CD4-positive, alpha-beta T cell (primary cell): ENCODE results near the gene MTHFD1L. TPM values are rescaled to one million over a fixed set of nuclear protein-coding genes. Genes with fewer than 3 reads are reported as not detected.

Experiments used
- ATAC-seq: fragments of 200-7000 bp; cut with Tn5 transposase; one replicate; pipeline ENCODE4 v1.10.0; 2022; ENCODE audit warnings: mild to moderate bottlenecking; ENCODE audit not compliant: poor library complexity
- CTCF ChIA-PET: fragments of 350-600 bp; sonication (Branson Sonifier 250); formaldehyde crosslinking; loops from one replicate; lab custom pipeline; 2021; ENCODE audit warnings: antibody characterized with exemption, inconsistent platforms; lab: Charles Lee
- POLR2A ChIA-PET: fragments of 350-600 bp; sonication (Branson Sonifier 250); formaldehyde crosslinking; loops from one replicate; lab custom pipeline; 2021; ENCODE audit warnings: antibody characterized with exemption, inconsistent platforms; lab: Charles Lee
- DNase-seq, 14 experiments: peaks; one replicate each; pipeline ENCODE4 v3.0.0-alpha.2; 2013 to 2020; ENCODE audit warnings: mixed read lengths in 2 of 14
- H3K27ac ChIP-seq, 2 donors: one replicate each; pipeline versions ENCODE4 v1.5.1 to v1.7.0; 2013; ENCODE audit warnings: low read length in 2 of 2, low read depth in 1 of 2, mild to moderate bottlenecking in 1 of 2
- H3K27me3 ChIP-seq, 2 experiments: 1 replicate in 1 of 2; 2 replicates in 1 of 2; pipeline versions ENCODE4 v1.6.1 to v1.7.0; 2013; ENCODE audit warnings: low read length in 2 of 2, control low read depth in 1 of 2, mild to moderate bottlenecking in 1 of 2, moderate library complexity in 1 of 2; ENCODE audit not compliant: insufficient read depth in 2 of 2, control insufficient read depth in 1 of 2
- H3K36me3 ChIP-seq: one replicate; pipeline ENCODE4 v1.6.1; 2013; ENCODE audit warnings: low read length, control low read depth; ENCODE audit not compliant: insufficient read depth
- H3K4me1 ChIP-seq: one replicate; pipeline ENCODE4 v1.6.1; 2013; ENCODE audit warnings: low read length, control low read depth; ENCODE audit not compliant: insufficient read depth
- H3K4me3 ChIP-seq: one replicate; pipeline ENCODE4 v1.5.1; 2013; ENCODE audit warnings: mild to moderate bottlenecking, low read length, moderate library complexity
- H3K9me3 ChIP-seq, 2 experiments: 1 replicate in 1 of 2; 2 replicates in 1 of 2; pipeline versions ENCODE4 v1.6.1 to v1.7.0; 2013; ENCODE audit warnings: low read length in 2 of 2, mild to moderate bottlenecking in 2 of 2, control low read depth in 1 of 2, moderate library complexity in 1 of 2; ENCODE audit not compliant: control insufficient read depth in 1 of 2, insufficient read depth in 1 of 2
- H3K27ac Mint-ChIP-seq: one replicate; pipeline ENCODE4 v1.8.0; 2020; ENCODE audit warnings: mixed read lengths
- H3K27me3 Mint-ChIP-seq: one replicate; pipeline ENCODE4 v1.8.0; 2021; ENCODE audit warnings: mixed read lengths
- H3K36me3 Mint-ChIP-seq: one replicate; pipeline ENCODE4 v1.8.0; 2021; ENCODE audit warnings: low read depth, mixed read lengths
- H3K4me1 Mint-ChIP-seq: one replicate; pipeline ENCODE4 v1.8.0; 2021; ENCODE audit warnings: low read depth, mixed read lengths
- H3K4me3 Mint-ChIP-seq: one replicate; pipeline ENCODE4 v1.8.0; 2020; ENCODE audit warnings: mild to moderate bottlenecking, mixed read lengths
- H3K9me3 Mint-ChIP-seq: one replicate; pipeline ENCODE4 v1.8.0; 2020; ENCODE audit warnings: mixed read lengths
- CTCF ChIP-seq: fragments of 200-600 bp; IDR thresholded peaks from one replicate; pipeline ENCODE4 v1.8.0; 2022; ENCODE audit warnings: antibody characterized with exemption, mild to moderate bottlenecking
- intact Hi-C, 2 experiments: fragments of 100-400 bp; cut with DNase I in 1 of 2; cut with micrococcal nuclease in 1 of 2; formaldehyde crosslinking; loops; one replicate each; pipeline versions ENCODE4 v1.15.1 to v1.9.0; 2023 to 2025; cut with DNase I, micrococcal nuclease
- total RNA-seq, 174 experiments: library from RNA in 2 of 174; stranded (reverse) in 2 of 174; gene quantifications; one replicate each; pipeline ENCODE4 v1.2.3 and lab custom pipeline; 2021 to 2026

Gene MTHFD1L
- total RNA-seq, 2 experiments from 2014 or later = 8.8 to 9.7 TPM

- TF ChIP-seq CTCF = no peak
- peaks cover 21% of the 10 kb centered on the region for H3K36me3 Mint-ChIP-seq
- no peak overlapping the region for H3K4me3 Mint-ChIP-seq
- no peaks in the 10 kb centered on the region for H3K27me3 Mint-ChIP-seq
- H3K27me3 ChIP-seq = no peaks in the 10 kb centered on the region
- DNase-seq (no peak), ATAC-seq (no peak)
- no peak overlapping the region for H3K4me3 ChIP-seq
- H3K4me1 ChIP-seq = no peaks in the 10 kb centered on the region
- no peaks in the 10 kb centered on the region for H3K4me1 Mint-ChIP-seq
- intact Hi-C loops = no loop called here
- H3K27ac ChIP-seq = no peak overlapping the region
- H3K27ac Mint-ChIP-seq = no peak overlapping the region
- CTCF ChIA-PET = no interaction called here
- H3K9me3 ChIP-seq = no peaks in the 10 kb centered on the region
- H3K36me3 ChIP-seq = peaks cover 2% of the 10 kb centered on the region
- H3K9me3 Mint-ChIP-seq = no peaks in the 10 kb centered on the region
- POLR2A ChIA-PET = no interaction called here
Observed at GRCh38 chr6:151088963-151089362, 223.5 kb downstream of the MTHFD1L start.

- Mint-ChIP-seq H3K4me3 (no peak overlapping the region), H3K9me3 (no peaks in the 10 kb centered on the region), H3K27me3 (no peaks in the 10 kb centered on the region), H3K4me1 (no peaks in the 10 kb centered on the region), H3K27ac (no peak overlapping the region), H3K36me3 (peaks cover 25% of the 10 kb centered on the region)
- H3K36me3 ChIP-seq = peaks cover 2% of the 10 kb centered on the region
- intact Hi-C loops = no loop called here
- H3K4me3 ChIP-seq = no peak overlapping the region
- no peaks in the 10 kb centered on the region for H3K4me1 ChIP-seq
- no peaks in the 10 kb centered on the region for H3K9me3 ChIP-seq
- TF ChIP-seq CTCF = no peak
- no peak overlapping the region for H3K27ac ChIP-seq
- POLR2A ChIA-PET = no interaction called here
- CTCF ChIA-PET = no interaction called here
- no peaks in the 10 kb centered on the region for H3K27me3 ChIP-seq
- no peak for ATAC-seq
- no peak for DNase-seq
Observed at GRCh38 chr6:151089978-151090377, 224.5 kb downstream of the MTHFD1L start.

- DNase-seq (no peak), ATAC-seq (no peak)
- Mint-ChIP-seq H3K4me1 (no peaks in the 10 kb centered on the region), H3K9me3 (no peaks in the 10 kb centered on the region), H3K36me3 (peaks cover 31% of the 10 kb centered on the region), H3K27me3 (no peaks in the 10 kb centered on the region), H3K27ac (no peak overlapping the region), H3K4me3 (no peak overlapping the region)
- no peaks in the 10 kb centered on the region for H3K9me3 ChIP-seq
- intact Hi-C loops = no loop called here
- no peak overlapping the region for H3K4me3 ChIP-seq
- ChIA-PET CTCF (no interaction called here), POLR2A (no interaction called here)
- TF ChIP-seq CTCF = no peak
- H3K4me1 ChIP-seq = no peaks in the 10 kb centered on the region
- H3K27me3 ChIP-seq = no peaks in the 10 kb centered on the region
- no peak overlapping the region for H3K27ac ChIP-seq
- peaks cover 2% of the 10 kb centered on the region for H3K36me3 ChIP-seq
Observed at GRCh38 chr6:151091571-151091970, 226.1 kb downstream of the MTHFD1L start.
